Measurements from ENCODE around the gene SGMS2. TPM values are rescaled to one million over a fixed set of nuclear protein-coding genes. Genes with fewer than 3 reads are reported as not detected.

SGMS2 gene
- total RNA-seq, 1 experiment from 2014 or later, result 4.4 TPM

- Histone ChIP-seq H3K9me3 (replicated peaks) (no peaks in the 10 kb centered on the region), H3K27me3 (no peaks in the 10 kb centered on the region), H3K27ac (no peak overlapping the region), H3K4me3 (no peak overlapping the region), H3K4me1 (no peaks in the 10 kb centered on the region), H3K36me3 (no peaks in the 10 kb centered on the region)
- DNase-seq, result no peak
Observed at GRCh38 chr4:107843391-107843790, 18.7 kb downstream of the SGMS2 start.

GRCh38 chr4:107845681-107846080 lies 20.9 kb downstream of the SGMS2 start:
- no peak for DNase-seq
- no peaks in the 10 kb centered on the region for H3K9me3 ChIP-seq (replicated peaks)
- H3K27me3 ChIP-seq, result no peaks in the 10 kb centered on the region
- no peaks in the 10 kb centered on the region for H3K4me1 ChIP-seq
- H3K4me3 ChIP-seq, result no peak overlapping the region
- no peak overlapping the region for H3K27ac ChIP-seq
- H3K36me3 ChIP-seq, result no peaks in the 10 kb centered on the region

- Histone ChIP-seq H3K36me3 (no peaks in the 10 kb centered on the region), H3K9me3 (replicated peaks) (no peaks in the 10 kb centered on the region), H3K27ac (no peak overlapping the region), H3K27me3 (no peaks in the 10 kb centered on the region), H3K4me1 (peaks cover 6% of the 10 kb centered on the region; the same call in 1 of the 2 replicates), H3K4me3 (no peak overlapping the region)
- DNase-seq, result no peak
Observed at GRCh38 chr4:107850438-107850837, 25.7 kb downstream of the SGMS2 start.

GRCh38 chr4:107853444-107854355 lies 29.0 kb downstream of the SGMS2 start:
- no peaks in the 10 kb centered on the region for H3K9me3 ChIP-seq (replicated peaks)
- no peaks in the 10 kb centered on the region for H3K27me3 ChIP-seq
- no peak overlapping the region for H3K27ac ChIP-seq
- DNase-seq, result no peak
- H3K4me3 ChIP-seq, result no peak overlapping the region
- H3K4me1 ChIP-seq, result peaks cover 10% of the 10 kb centered on the region; the same call in 1 of the 2 replicates
- no peaks in the 10 kb centered on the region for H3K36me3 ChIP-seq

- H3K36me3 ChIP-seq, result no peaks in the 10 kb centered on the region
- H3K4me3 ChIP-seq, result no peak overlapping the region
- DNase-seq, result no peak
- peaks cover 10% of the 10 kb centered on the region; the same call in 1 of the 2 replicates for H3K4me1 ChIP-seq
- no peak overlapping the region for H3K27ac ChIP-seq
- no peaks in the 10 kb centered on the region for H3K9me3 ChIP-seq (replicated peaks)
- H3K27me3 ChIP-seq, result no peaks in the 10 kb centered on the region
Observed at GRCh38 chr4:107854356-107855022, 29.8 kb downstream of the SGMS2 start.

GRCh38 chr4:107855723-107856122 lies 31.0 kb downstream of the SGMS2 start:
- Histone ChIP-seq H3K27ac (no peak overlapping the region), H3K27me3 (no peaks in the 10 kb centered on the region), H3K9me3 (replicated peaks) (no peaks in the 10 kb centered on the region), H3K4me3 (no peak overlapping the region), H3K36me3 (no peaks in the 10 kb centered on the region), H3K4me1 (peaks cover 10% of the 10 kb centered on the region; the same call in 1 of the 2 replicates)
- no peak for DNase-seq

- Histone ChIP-seq H3K4me1 (peaks cover 10% of the 10 kb centered on the region; the same call in 1 of the 2 replicates), H3K4me3 (no peak overlapping the region), H3K9me3 (replicated peaks) (no peaks in the 10 kb centered on the region), H3K27me3 (no peaks in the 10 kb centered on the region), H3K27ac (no peak overlapping the region), H3K36me3 (no peaks in the 10 kb centered on the region)
- DNase-seq, result peak in 1 of 2 experiments; percentile 15
Observed at GRCh38 chr4:107856901-107857300, 32.2 kb downstream of the SGMS2 start.

- H3K4me3 ChIP-seq, result no peak overlapping the region
- no peaks in the 10 kb centered on the region for H3K27me3 ChIP-seq
- DNase-seq, result no peak
- no peaks in the 10 kb centered on the region for H3K9me3 ChIP-seq (replicated peaks)
- H3K4me1 ChIP-seq, result peaks cover 10% of the 10 kb centered on the region; the same call in 1 of the 2 replicates
- no peak overlapping the region for H3K27ac ChIP-seq
- H3K36me3 ChIP-seq, result no peaks in the 10 kb centered on the region
Observed at GRCh38 chr4:107857741-107858140, 33.0 kb downstream of the SGMS2 start.

GRCh38 chr4:107858158-107858742 lies 33.5 kb downstream of the SGMS2 start:
- peaks cover 10% of the 10 kb centered on the region; the same call in 1 of the 2 replicates for H3K4me1 ChIP-seq
- no peaks in the 10 kb centered on the region for H3K36me3 ChIP-seq
- no peaks in the 10 kb centered on the region for H3K27me3 ChIP-seq
- H3K9me3 ChIP-seq (replicated peaks), result no peaks in the 10 kb centered on the region
- no peak overlapping the region for H3K27ac ChIP-seq
- H3K4me3 ChIP-seq, result no peak overlapping the region
- DNase-seq, result no peak

- no peak overlapping the region for H3K4me3 ChIP-seq
- no peaks in the 10 kb centered on the region for H3K27me3 ChIP-seq
- no peaks in the 10 kb centered on the region for H3K9me3 ChIP-seq (replicated peaks)
- no peaks in the 10 kb centered on the region for H3K36me3 ChIP-seq
- no peak for DNase-seq
- H3K4me1 ChIP-seq, result no peaks in the 10 kb centered on the region
- H3K27ac ChIP-seq, result no peak overlapping the region
Observed at GRCh38 chr4:107862658-107863057, 37.9 kb downstream of the SGMS2 start.

- Histone ChIP-seq H3K9me3 (replicated peaks) (no peaks in the 10 kb centered on the region), H3K4me1 (no peaks in the 10 kb centered on the region), H3K27ac (no peak overlapping the region), H3K36me3 (no peaks in the 10 kb centered on the region), H3K4me3 (no peak overlapping the region), H3K27me3 (no peaks in the 10 kb centered on the region)
- DNase-seq, result no peak
Observed at GRCh38 chr4:107863416-107863815, 38.7 kb downstream of the SGMS2 start.

GRCh38 chr4:107863850-107864371 lies 39.2 kb downstream of the SGMS2 start:
- no peaks in the 10 kb centered on the region for H3K27me3 ChIP-seq
- peak; percentile 3 to 22 for DNase-seq
- no peak overlapping the region for H3K27ac ChIP-seq

GRCh38 chr4:107866726-107867125 lies 42.0 kb downstream of the SGMS2 start:
- Histone ChIP-seq H3K27ac (no peak overlapping the region), H3K4me1 (no peaks in the 10 kb centered on the region), H3K4me3 (no peak overlapping the region), H3K9me3 (replicated peaks) (no peaks in the 10 kb centered on the region), H3K27me3 (no peaks in the 10 kb centered on the region), H3K36me3 (no peaks in the 10 kb centered on the region)
- DNase-seq, result no peak

More at GRCh38 chr4:107863850-107864371, 39.2 kb downstream of the SGMS2 start:
- no peaks in the 10 kb centered on the region for H3K4me1 ChIP-seq
- H3K4me3 ChIP-seq, result no peak overlapping the region
- no peaks in the 10 kb centered on the region for H3K9me3 ChIP-seq (replicated peaks)
- H3K36me3 ChIP-seq, result no peaks in the 10 kb centered on the region

- H3K4me1 ChIP-seq, result no peaks in the 10 kb centered on the region
- no peaks in the 10 kb centered on the region for H3K36me3 ChIP-seq
- DNase-seq, result no peak
- H3K27me3 ChIP-seq, result no peaks in the 10 kb centered on the region
- H3K27ac ChIP-seq, result no peak overlapping the region
- H3K9me3 ChIP-seq (replicated peaks), result no peaks in the 10 kb centered on the region
- H3K4me3 ChIP-seq, result no peak overlapping the region
Observed at GRCh38 chr4:107870236-107870635, 45.5 kb downstream of the SGMS2 start.

All from SJCRH30 (cell line).